Stimulated activated memory B cell treated with anti-CD40 and anti-IgM and Interleukin-4, amounts not matched to agents 10 μg/mL and 1 μg/mL and 100 μg/mL, for 72 hours (primary cell): ENCODE measurements around the gene PSEN2.
A peak's percentile ranks its signal among the peaks of the same experiment; 100 is the strongest.
"Not testable (repeated sequence)": the region's sequence is repeated elsewhere in the genome, so short reads cannot be mapped to it uniquely, and the experiment has no call there.

Experiments
- ATAC-seq: fragments of 150-1000 bp; cut with Tn5 transposase; 2 replicates; pipeline ENCODE4 v1.10.0; 2021
- H3K27ac Mint-ChIP-seq: one replicate; pipeline ENCODE4 v1.8.0; 2022; ENCODE audit warnings: mild to moderate bottlenecking, mixed read lengths
- H3K27me3 Mint-ChIP-seq: one replicate; pipeline ENCODE4 v1.8.0; 2022; ENCODE audit warnings: mixed read lengths
- H3K36me3 Mint-ChIP-seq: one replicate; pipeline ENCODE4 v1.8.0; 2022; ENCODE audit warnings: mixed read lengths
- H3K4me1 Mint-ChIP-seq: one replicate; pipeline ENCODE4 v1.8.0; 2022; ENCODE audit warnings: mixed read lengths
- H3K4me3 Mint-ChIP-seq: one replicate; pipeline ENCODE4 v1.8.0; 2022; ENCODE audit warnings: mild to moderate bottlenecking, moderate library complexity, mixed read lengths
- H3K9me3 Mint-ChIP-seq: one replicate; pipeline ENCODE4 v1.8.0; 2022; ENCODE audit warnings: mixed read lengths

Gene PSEN2

DNA sequence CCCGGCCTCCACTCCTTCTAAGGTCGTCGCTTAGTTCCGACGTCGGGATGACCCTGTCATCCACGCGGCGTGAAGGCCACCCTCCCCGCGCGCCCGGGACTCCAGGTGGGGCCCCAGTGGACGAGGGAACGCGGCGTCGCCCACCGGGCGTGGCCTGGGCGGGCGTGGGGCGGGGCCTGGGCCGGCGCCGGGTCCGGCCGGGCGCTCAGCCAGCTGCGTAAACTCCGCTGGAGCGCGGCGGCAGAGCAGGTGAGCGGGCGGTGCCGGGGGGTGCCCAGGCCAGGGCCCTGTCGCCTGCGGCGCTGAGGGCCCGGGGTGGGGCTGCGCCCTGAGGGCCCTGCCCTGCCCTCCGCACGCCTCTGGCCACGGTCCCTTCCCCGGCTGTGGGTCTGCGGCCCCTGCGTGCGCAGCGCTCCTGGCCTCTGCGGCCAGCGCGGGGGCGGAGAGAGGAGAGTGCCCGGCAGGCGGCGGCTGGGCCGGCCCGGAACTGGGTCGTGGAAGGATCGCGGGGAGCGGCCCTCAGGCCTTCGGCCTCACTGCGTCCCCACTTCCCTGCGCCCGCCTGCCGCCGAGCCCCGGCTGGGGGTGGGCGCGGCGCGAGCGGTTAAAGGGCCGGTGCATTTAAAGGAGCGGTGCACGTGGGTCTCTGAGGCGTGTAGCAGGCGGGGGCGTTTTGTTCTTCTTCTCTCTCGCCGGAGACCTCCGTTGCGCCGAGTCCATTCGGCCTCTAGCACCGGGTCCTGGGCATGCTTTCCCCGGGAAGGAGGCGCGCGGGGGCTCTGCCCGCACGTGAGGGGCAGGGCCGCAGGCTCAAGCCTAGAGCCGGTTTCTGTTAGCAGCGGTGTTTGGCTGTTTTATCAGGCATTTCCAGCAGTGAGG is at the start of gene PSEN2:
PSEN2 (plus strand) TSS at position 216 of the 879 bp plus-strand sequence. CDS start 11,292 bp downstream, outside the sequence.
- peak within 1 kb of the TSS; percentile 80 for H3K27ac Mint-ChIP-seq
- H3K4me3 Mint-ChIP-seq = peak within 1 kb of the TSS; percentile 86
- ATAC-seq = peak; percentile 98
- H3K27me3 Mint-ChIP-seq = no peaks in the 10 kb centered on the region
- H3K4me1 Mint-ChIP-seq = peaks cover 40% of the 10 kb centered on the region
- H3K9me3 Mint-ChIP-seq = no peaks in the 10 kb centered on the region
- peaks cover 6% of the 10 kb centered on the region for H3K36me3 Mint-ChIP-seq

DNA sequence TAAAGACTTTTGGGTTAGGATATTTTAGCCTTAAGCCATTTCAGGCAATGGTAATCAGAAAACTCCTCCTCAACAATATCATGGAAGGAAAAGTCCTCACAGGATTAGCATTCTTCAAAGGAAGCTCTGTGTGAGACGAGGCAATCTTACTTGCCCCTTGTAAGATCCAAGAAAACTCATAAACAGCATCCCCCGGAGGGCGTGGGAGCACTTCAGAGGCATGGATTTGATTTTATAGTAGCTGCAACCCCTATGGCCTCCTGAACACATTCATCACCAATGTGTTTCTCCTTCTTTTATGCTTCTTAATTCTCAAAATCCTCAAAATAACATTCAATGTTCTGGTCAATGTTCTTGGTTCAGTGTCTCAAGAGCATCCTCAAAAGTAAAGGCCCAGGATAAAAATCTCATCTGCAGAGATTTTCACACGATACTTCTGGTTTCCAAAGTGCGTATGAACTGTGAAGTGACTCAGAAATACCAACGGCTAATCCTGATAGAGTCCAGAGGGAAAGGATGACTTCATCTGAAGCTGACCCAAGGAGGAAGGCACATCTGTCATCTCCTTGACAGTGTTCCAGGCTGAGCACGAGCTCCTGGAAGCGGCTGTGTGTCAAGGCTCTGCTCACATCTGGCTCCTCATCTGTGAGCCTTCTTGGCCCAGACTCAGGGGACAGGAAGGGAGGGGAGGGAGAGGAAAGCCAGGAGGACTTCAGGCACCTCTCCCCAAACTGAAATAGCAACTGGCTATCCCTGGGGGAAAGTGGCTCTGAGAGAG is 49.3 kb upstream of the PSEN2 start:
- H3K36me3 Mint-ChIP-seq = no peaks in the 10 kb centered on the region
- no peaks in the 10 kb centered on the region for H3K27me3 Mint-ChIP-seq
- no peak overlapping the region for H3K4me3 Mint-ChIP-seq
- no peaks in the 10 kb centered on the region for H3K9me3 Mint-ChIP-seq
- H3K4me1 Mint-ChIP-seq = peaks cover 33% of the 10 kb centered on the region
- ATAC-seq = no peak
- peak overlapping the region; percentile 25 for H3K27ac Mint-ChIP-seq

DNA sequence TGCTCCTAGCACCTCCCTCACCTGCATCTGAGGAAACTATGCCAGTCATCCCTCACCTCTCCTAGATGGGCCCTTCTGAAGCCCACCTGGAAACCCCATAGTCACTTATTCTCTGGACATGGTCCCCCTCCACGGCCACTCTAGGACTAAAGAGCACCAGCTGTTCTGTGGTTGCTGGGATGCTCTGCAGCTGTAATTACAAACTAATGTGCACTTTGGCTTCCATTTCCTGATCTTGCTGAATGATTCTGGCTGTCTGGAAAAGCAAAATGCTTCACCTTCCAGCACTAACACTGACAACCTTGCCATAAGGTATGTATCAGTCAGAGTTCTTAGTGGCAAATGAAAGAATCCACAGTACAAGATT is 48.7 kb upstream of the PSEN2 start:
- Mint-ChIP-seq H3K27ac (peak overlapping the region; percentile 25), H3K4me3 (no peak overlapping the region), H3K4me1 (peaks cover 33% of the 10 kb centered on the region), H3K36me3 (no peaks in the 10 kb centered on the region), H3K27me3 (no peaks in the 10 kb centered on the region), H3K9me3 (no peaks in the 10 kb centered on the region)
- no peak for ATAC-seq

DNA sequence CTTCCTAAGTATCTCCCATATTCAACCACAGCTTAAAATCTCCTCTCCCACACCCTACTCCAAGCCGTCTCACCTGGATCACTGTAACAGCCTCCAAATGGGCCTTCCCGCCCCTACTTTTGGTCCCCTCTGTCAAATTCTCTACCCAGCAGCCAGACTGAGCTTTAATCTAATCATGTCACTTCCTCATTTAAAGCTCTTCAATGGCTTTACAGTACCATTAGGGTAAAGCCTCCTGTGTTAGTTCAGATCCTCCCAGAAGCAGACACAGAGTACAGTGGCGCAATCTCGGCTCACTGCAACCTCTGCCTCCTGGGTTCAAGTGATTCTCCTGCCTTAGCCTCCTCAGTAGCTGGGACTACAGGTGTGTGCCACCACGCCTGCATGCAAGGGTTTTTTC is 46.8 kb upstream of the PSEN2 start:
- Mint-ChIP-seq H3K27me3 (no peaks in the 10 kb centered on the region), H3K9me3 (no peaks in the 10 kb centered on the region), H3K4me1 (peaks cover 48% of the 10 kb centered on the region), H3K27ac (peak overlapping the region; percentile 4), H3K36me3 (no peaks in the 10 kb centered on the region), H3K4me3 (no peak overlapping the region)
- no peak for ATAC-seq

DNA sequence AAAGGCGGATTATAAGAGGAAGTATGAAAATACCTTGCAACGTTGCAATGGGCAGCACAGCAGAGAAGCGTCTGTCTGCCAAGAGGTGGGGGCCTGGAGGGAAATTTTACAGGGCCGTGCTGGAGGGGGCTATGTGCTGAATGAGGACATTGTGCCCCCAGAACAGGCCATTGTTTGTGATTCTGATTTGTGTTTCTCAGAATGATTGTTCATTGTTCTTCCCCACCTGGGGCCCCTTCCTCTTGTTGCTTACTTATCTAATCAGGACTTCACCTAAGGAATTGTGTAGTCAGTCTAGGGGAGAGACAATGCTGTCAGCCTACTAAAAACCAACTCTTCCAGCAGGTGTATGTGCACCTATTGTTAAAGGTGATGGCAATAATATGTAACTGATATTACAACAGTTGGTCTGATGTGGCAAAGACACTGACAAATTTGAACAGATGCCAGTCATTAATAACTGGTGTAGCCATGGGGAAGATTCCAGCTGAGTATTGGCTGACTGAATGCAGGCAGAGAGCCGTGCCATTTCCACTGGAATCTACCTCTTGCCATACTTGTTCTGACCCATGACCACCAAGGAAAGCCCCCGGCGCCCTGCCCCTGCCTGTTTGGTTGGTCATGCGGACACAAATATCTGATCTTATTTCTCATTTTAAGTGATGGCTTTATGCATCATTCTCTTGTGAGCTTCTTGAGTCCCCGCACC is 45.2 kb upstream of the PSEN2 start:
- Mint-ChIP-seq H3K4me3 (no peak overlapping the region), H3K9me3 (no peaks in the 10 kb centered on the region), H3K4me1 (peaks cover 48% of the 10 kb centered on the region), H3K27me3 (no peaks in the 10 kb centered on the region), H3K27ac (peak overlapping the region; percentile 41), H3K36me3 (no peaks in the 10 kb centered on the region)
- peak; percentile 34 for ATAC-seq

DNA sequence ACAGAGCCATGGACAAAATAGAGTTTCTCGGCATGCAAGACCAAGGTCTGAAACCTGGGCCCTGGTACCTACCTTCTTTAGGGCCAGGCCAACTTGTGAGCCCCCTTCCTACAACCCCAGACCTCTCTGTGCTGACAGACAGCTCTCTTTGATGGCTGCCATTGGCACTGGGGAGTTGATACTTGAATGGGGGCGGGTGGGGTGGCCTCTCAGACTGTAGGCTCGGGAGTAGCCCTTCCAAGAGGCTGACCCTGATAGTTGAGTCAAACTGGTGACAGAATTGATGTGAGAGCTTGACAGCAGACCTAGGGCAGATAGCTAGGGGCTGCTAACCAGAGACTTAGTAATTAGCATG is 44.7 kb upstream of the PSEN2 start:
- Mint-ChIP-seq H3K27ac (peak overlapping the region; percentile 41), H3K36me3 (no peaks in the 10 kb centered on the region), H3K27me3 (no peaks in the 10 kb centered on the region), H3K4me3 (no peak overlapping the region), H3K4me1 (peaks cover 48% of the 10 kb centered on the region), H3K9me3 (no peaks in the 10 kb centered on the region)
- ATAC-seq = no peak

DNA sequence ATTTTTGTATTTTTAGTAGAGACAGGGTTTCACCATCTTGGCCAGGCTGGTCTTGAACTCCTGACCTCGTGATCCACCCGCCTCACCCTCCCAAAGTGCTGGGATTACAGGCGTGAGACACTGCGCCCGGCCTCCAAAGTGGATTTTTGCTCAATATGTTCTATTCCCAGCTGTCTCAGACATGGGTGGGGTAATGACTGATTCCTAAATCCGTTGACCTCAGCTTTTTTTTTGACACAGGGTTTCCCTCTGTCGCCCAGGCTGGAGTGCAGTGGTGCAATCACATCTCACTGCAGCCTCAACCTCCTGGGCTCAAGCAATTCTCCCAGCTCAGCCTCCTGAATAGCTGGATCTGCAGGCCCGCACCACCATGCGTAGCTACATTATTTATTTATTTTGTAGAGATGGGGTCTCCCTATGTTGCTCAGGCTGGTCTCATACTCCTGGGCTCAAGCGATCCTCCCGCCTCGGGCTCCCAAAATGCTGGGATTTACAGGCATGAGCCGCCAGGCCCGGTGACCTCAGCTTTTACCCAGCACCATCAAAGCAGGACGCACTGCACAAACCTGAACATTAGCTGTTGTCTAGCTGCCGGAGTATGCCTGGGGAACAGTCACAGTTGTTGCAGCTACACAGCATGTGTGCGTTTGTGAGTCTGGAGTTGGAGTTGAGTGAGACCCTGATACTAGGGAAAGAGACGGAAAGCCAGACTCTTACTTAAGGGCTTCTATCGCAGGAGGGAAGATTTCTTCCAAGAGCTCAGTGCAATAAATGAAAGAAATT is 43.7 kb upstream of the PSEN2 start:
- Mint-ChIP-seq H3K27me3 (no peaks in the 10 kb centered on the region), H3K27ac (peak overlapping the region; percentile 87), H3K36me3 (no peaks in the 10 kb centered on the region), H3K9me3 (no peaks in the 10 kb centered on the region), H3K4me3 (peak overlapping the region; percentile 6), H3K4me1 (peaks cover 47% of the 10 kb centered on the region)
- ATAC-seq = no peak

DNA sequence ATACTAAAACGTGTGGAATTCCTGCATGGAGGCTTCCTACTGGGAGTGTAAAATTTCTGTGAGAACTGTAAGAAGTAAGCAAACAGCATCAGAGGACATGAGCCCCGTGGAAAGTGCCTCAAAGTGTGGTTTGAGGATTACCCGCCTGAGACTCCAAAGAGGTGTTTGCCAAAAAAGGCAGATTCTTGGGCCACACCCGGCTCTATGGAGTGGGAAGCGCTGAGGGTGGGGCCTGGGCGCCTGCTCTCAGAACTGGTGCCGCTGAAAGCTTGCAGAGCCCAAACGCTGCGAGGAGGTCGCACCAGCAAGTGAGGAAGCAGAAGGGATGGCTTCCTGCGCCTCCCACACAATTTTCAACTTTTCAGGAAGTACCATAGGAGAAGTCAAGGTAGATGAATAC is 43.0 kb upstream of the PSEN2 start:
- Mint-ChIP-seq H3K27me3 (no peaks in the 10 kb centered on the region), H3K9me3 (no peaks in the 10 kb centered on the region), H3K4me3 (peak overlapping the region; percentile 30), H3K4me1 (peaks cover 44% of the 10 kb centered on the region), H3K27ac (peak overlapping the region; percentile 87), H3K36me3 (no peaks in the 10 kb centered on the region)
- no peak for ATAC-seq

DNA sequence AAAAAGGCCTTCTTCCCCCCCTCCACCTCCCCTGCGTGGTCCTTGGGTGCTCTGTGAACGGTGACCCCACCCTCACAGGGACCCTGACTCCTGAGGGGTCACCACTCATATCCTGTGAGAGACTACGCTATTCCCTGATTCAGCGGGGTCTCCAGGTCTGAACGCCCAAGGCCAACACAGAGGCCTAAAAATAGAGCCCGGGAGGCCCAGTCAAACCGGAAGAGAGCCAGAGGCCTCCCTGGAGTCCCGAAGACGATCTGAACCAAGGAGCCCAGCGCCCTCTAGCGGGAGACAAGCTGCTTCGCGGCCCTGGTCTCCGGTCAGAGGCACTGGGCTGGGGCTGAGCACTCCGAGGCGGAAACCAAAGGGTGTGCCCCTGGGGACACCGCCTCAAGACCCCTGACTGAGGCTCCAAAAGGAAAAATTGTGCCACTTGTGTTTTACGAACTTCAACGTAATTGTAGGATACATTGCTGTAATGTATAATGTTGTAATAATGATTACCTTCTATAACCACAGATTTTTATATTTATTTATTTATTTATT is 42.4 kb upstream of the PSEN2 start:
- peak; percentile 95 for ATAC-seq
- H3K27ac Mint-ChIP-seq = peak overlapping the region; percentile 87
- H3K27me3 Mint-ChIP-seq = no peaks in the 10 kb centered on the region
- peak overlapping the region; percentile 62 for H3K4me3 Mint-ChIP-seq
- no peaks in the 10 kb centered on the region for H3K36me3 Mint-ChIP-seq
- H3K9me3 Mint-ChIP-seq = no peaks in the 10 kb centered on the region
- H3K4me1 Mint-ChIP-seq = peaks cover 44% of the 10 kb centered on the region

DNA sequence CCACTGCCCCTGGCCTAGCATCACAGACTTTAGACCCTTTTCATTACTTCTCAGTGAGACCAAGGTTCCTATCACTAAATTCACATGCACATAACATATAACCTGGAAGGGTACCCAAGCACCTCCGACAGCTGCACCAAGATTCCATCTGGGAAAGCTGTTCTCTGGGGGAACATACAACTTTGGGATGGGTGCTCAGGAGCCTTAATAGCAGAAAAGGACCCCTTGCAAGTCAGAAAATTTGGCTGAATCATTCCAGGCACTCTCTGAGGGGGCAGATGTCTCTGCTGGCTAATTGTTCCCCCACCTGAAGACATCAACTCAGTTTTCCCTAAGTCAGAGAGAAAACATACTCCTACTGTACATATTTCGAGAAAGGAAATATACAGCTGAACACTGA is 41.3 kb upstream of the PSEN2 start:
- Mint-ChIP-seq H3K4me3 (no peak overlapping the region), H3K27ac (no peak overlapping the region)
- no peak for ATAC-seq

DNA sequence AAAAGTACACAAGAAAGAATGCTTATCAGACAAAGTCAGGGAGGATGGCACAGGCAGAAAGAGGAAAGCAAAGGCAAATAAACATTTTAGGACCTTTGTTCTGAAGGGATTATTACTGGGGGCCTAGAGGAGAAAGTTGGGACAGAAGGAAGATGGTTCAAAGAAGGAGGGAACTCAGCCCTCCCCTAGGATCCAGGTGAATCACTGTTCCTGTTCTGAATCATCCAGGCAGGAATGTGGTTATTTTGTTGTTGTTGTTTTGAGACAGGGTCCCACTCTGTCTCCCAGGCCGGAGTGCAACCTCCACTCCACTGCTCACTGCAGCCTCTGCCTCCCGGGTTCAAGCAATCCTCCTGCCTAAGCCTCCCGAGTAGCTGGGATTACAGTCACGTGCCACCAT is 38.5 kb upstream of the PSEN2 start:
- Mint-ChIP-seq H3K4me1 (peaks cover 13% of the 10 kb centered on the region), H3K4me3 (no peak overlapping the region), H3K27me3 (peaks cover 17% of the 10 kb centered on the region), H3K9me3 (peaks cover 11% of the 10 kb centered on the region), H3K36me3 (peaks cover 9% of the 10 kb centered on the region), H3K27ac (no peak overlapping the region)
- no peak for ATAC-seq

More for the DNA sequence above, 41.3 kb upstream of the PSEN2 start:
- peaks cover 7% of the 10 kb centered on the region for H3K27me3 Mint-ChIP-seq
- peaks cover under 1% of the 10 kb centered on the region for H3K36me3 Mint-ChIP-seq
- H3K4me1 Mint-ChIP-seq = peaks cover 35% of the 10 kb centered on the region
- peaks cover 3% of the 10 kb centered on the region for H3K9me3 Mint-ChIP-seq

DNA sequence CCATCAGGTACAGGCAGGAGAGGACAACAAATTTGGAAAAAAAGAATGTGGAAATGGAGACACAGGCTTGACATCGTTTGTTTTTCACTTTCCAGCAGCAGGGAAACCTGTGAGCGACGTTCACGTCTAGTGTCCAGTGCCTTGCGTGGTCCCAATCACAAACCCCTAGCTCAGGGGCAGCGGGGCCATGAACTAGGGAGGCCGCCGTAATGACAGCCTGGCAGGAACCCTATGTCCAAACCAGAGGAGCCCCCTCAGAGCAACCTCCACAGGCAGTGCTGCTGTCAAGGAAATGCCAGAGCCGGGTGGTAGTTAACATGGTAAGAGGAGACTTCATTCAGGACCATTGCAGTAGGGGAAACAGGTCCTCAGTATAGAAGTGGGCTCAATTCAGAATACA is 37.8 kb upstream of the PSEN2 start:
- no peak for ATAC-seq
- H3K27ac Mint-ChIP-seq = no peak overlapping the region
- H3K9me3 Mint-ChIP-seq = peaks cover 11% of the 10 kb centered on the region
- H3K36me3 Mint-ChIP-seq = peaks cover 9% of the 10 kb centered on the region
- no peak overlapping the region for H3K4me3 Mint-ChIP-seq
- H3K4me1 Mint-ChIP-seq = peaks cover 7% of the 10 kb centered on the region
- peaks cover 17% of the 10 kb centered on the region for H3K27me3 Mint-ChIP-seq

DNA sequence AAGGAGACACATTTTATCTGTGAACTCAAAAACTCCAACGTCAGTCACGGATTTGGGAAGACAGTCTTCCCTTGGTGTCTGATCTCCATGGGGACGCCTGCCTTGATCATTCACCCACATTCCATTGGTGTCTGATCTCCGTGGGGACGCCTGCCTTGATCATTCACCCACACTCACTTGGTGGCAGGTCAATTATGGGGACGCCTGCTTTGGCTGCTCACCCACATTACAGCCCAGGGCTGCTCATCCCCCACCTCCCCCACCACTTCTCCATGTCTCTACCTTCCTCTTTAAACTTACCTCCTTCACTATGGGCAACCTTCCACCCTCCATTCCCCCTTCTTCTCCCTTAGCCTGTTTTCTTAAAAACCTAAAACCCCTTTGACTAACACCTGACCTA is 36.2 kb upstream of the PSEN2 start:
- not testable (repeated sequence) for H3K4me3 Mint-ChIP-seq, H3K27ac Mint-ChIP-seq, H3K4me1 Mint-ChIP-seq, ATAC-seq, H3K36me3 Mint-ChIP-seq
- peaks cover 11% of the 10 kb centered on the region for H3K9me3 Mint-ChIP-seq
- peaks cover 17% of the 10 kb centered on the region for H3K27me3 Mint-ChIP-seq

DNA sequence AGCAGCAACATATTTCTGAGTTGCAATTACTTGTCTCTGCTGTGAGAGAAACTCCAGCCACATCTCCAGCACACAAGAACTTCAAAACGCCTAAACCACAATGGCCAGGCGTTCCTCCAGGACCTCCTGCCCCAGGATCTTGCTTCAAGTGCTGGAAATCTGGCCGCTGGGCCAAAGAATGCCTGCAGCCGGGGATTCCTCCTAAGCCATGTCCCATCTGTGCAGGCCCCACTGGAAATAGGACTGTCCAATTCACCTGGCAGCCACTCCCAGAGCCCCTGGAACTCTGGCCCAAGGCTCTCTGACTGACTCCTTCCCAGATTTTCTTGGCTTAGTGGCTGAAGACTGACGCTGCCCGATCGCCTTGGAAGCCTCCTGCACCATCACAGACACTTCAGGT is 35.0 kb upstream of the PSEN2 start:
- H3K36me3 Mint-ChIP-seq, H3K4me3 Mint-ChIP-seq, H3K4me1 Mint-ChIP-seq, H3K27ac Mint-ChIP-seq, ATAC-seq: not testable (repeated sequence)
- H3K27me3 Mint-ChIP-seq = peaks cover 17% of the 10 kb centered on the region
- H3K9me3 Mint-ChIP-seq = peaks cover 11% of the 10 kb centered on the region
